Suprapubic skin (tissue), 3 donors: Measurements from ENCODE around the gene TOR4A.

Experiments used
- POLR2AphosphoS5 ChIP-seq, 3 donors: sonication (generic); formaldehyde crosslinking; IDR thresholded peaks; one replicate each; pipeline ENCODE4 v1.6.1; 2017; ENCODE audit warnings: antibody characterized with exemption in 3 of 3
- TF ChIP-seq, protein P1 (sequence below), 2 donors: fragments of 200-600 bp in 1 of 2; fragments of 450-650 bp in 1 of 2; sonication (generic) in 1 of 2; IDR thresholded peaks; one replicate each; pipeline ENCODE4 v1.5.1; 2016 to 2019; ENCODE audit warnings: antibody characterized with exemption in 2 of 2, mild to moderate bottlenecking in 1 of 2, moderate library complexity in 1 of 2

DNA sequence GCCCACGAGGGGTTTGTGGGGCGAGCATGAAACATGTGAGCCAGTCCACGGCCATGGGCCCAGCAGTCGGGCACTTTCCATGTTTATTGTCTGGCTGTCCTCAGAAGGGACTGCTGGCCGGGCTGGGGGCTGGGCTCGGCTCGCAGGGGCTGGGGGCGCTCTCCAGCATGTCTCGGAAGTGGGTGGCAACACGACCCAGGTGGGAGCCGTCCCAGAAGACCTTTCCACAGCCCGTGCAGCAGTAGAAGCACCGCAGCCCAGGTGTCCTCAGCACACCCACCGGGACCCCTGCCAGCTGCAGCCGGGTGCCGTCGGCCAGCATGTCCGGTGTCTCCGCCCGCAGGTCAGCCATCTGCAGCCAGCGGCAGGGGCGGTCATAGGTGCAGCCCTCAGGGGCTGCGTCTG, 29.3 kb downstream of the TOR4A start:
- TF ChIP-seq, protein P1, sequence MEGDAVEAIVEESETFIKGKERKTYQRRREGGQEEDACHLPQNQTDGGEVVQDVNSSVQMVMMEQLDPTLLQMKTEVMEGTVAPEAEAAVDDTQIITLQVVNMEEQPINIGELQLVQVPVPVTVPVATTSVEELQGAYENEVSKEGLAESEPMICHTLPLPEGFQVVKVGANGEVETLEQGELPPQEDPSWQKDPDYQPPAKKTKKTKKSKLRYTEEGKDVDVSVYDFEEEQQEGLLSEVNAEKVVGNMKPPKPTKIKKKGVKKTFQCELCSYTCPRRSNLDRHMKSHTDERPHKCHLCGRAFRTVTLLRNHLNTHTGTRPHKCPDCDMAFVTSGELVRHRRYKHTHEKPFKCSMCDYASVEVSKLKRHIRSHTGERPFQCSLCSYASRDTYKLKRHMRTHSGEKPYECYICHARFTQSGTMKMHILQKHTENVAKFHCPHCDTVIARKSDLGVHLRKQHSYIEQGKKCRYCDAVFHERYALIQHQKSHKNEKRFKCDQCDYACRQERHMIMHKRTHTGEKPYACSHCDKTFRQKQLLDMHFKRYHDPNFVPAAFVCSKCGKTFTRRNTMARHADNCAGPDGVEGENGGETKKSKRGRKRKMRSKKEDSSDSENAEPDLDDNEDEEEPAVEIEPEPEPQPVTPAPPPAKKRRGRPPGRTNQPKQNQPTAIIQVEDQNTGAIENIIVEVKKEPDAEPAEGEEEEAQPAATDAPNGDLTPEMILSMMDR (IDR thresholded peaks at IDR 0.05): no peak
- TF ChIP-seq POLR2AphosphoS5 (IDR thresholded peaks at IDR 0.05): no peak
